Stimulated activated CD8-positive, alpha-beta memory T cell treated with anti-CD3 and anti-CD28 coated beads, Interleukin-4, amount 100 ng/mL, for 1 hour (primary cell): Measurements from ENCODE around the gene CFHR4.
"Not testable (repeated sequence)": the region's sequence is repeated elsewhere in the genome, so short reads cannot be mapped to it uniquely, and the experiment has no call there.

ENCODE experiments used
- DNase-seq, 2 donors: peaks; one replicate each; pipeline ENCODE4 v3.0.0-alpha.2; 2020; ENCODE audit warnings: low read depth in 2 of 2, low spot score in 1 of 2

CFHR4 gene

GRCh38 chr1:196933531-196934189 is 45.8 kb downstream of the CFHR4 start:
- no peak for DNase-seq

GRCh38 chr1:196941474-196941873 is 53.6 kb downstream of the CFHR4 start:
- DNase-seq, result not testable (repeated sequence)

- DNase-seq, result not testable (repeated sequence)
These were observed 55.7 kb downstream of the CFHR4 start, which contains the start of gene CFHR2 for GRCh38 chr1:196943568-196943967. CFHR2 (plus strand) TSS chr1:196943738; CDS start chr1:196943881, 143 bp downstream.

GRCh38 chr1:196951711-196952394 is 64.0 kb downstream of the CFHR4 start:
- DNase-seq, result no peak

DNA sequence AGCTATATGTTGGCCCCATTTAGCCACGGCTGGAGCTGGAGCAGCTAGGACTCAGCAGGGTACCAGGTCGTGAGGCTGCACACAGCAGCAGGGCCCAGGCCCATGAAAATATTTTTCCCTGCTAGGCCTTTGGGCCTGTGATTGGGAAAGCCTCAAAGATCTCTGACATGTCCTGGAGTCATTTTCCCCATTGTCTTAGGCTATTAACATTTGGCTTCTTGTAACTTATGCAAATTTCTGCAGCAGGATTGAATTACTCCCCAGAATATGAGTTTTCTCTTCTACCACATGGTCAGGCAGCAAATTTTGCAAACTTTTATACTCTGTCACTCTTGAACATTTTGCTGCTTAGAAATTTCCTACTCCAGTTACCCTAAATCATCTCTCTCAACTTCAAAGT is 66.9 kb downstream of the CFHR4 start:
- DNase-seq, result no peak

DNA sequence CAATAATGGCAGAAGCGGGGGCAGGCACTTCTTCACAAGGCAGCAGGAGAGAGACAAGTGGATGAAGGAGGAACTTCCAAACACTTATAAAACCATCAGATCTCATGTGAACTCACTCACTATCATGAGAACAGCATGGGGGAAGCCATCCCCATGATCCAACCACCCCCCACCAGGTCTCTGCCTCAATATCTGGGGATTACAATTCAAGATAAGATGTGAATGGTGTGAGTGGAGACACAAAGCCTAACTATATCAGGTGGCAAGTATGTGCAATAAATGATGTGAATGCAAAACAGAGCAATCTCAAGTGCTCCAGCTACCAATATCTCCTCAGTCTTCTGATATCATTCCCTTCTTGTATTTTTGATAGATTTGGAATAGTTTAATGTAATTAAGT is 68.1 kb downstream of the CFHR4 start:
- DNase-seq, result no peak

DNA sequence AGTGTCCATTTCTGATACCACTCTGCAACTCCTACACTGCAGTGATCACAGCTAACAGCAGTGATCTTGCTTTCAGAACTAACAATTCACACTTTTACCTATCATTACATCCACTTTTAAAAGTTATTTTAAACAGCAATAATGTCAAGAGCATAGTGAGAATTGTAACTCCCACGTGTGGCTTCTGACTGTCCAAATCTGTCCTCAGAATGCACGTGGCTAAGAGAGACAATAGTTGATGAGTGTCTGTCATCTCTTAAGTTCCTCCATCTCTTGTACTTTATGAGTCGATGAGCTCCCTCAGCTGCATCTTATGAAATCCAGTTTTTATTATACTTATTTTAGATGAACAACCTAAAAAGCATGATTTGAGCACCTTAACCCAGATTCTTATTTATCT is 73.0 kb downstream of the CFHR4 start:
- no peak for DNase-seq
